Colonic mucosa (tissue), 4 donors: ENCODE data around the gene POLR3H. TPM values are rescaled to one million over a fixed set of nuclear protein-coding genes. Genes with fewer than 3 reads are reported as not detected.

Experiments used
- DNase-seq: peaks from one replicate; pipeline ENCODE4 v3.0.0-alpha.2; 2020
- H3K27ac ChIP-seq: fragments of 200-600 bp; one replicate; pipeline ENCODE4 v1.8.0; 2021
- H3K27me3 ChIP-seq: fragments of 200-600 bp; one replicate; pipeline ENCODE4 v1.8.0; 2021
- H3K36me3 ChIP-seq: fragments of 200-600 bp; one replicate; pipeline ENCODE4 v1.8.0; 2021
- H3K4me1 ChIP-seq: fragments of 200-600 bp; one replicate; pipeline ENCODE4 v1.8.0; 2021; ENCODE audit warnings: mild to moderate bottlenecking
- H3K4me3 ChIP-seq: fragments of 200-600 bp; one replicate; pipeline ENCODE4 v1.8.0; 2021
- H3K9ac ChIP-seq, 2 donors: one replicate each; pipeline ENCODE4 v1.7.0; 2013; ENCODE audit warnings: control low read depth in 2 of 2, low read depth in 2 of 2, low read length in 2 of 2
- H3K9me3 ChIP-seq: fragments of 200-600 bp; one replicate; pipeline ENCODE4 v1.8.0; 2021
- CTCF ChIP-seq: fragments of 200-600 bp; IDR thresholded peaks from one replicate; pipeline ENCODE4 v1.8.0; 2022; ENCODE audit warnings: antibody characterized with exemption, mild to moderate bottlenecking
- intact Hi-C: fragments of 100-400 bp; cut with DNase I; formaldehyde crosslinking; loops from one replicate; pipeline ENCODE4 v1.14.1; 2022
- total RNA-seq, 2 donors: library from RNA; stranded (reverse); fragmentation: NEBNext Ultra II Directional in 1 of 2; extraction: Animal tissue kit (Norgen Biotek cat#: 25700) in 1 of 2; gene quantifications; one replicate each; pipeline ENCODE4 v1.2.1, GENCODE V29; 2021
- donor health status: healthy.
- donor health status: DM: no; HTN: no; CAD: no.
- donor health status: DM: no; HTN: no; CAD: no.

The POLR3H gene
- total RNA-seq, 2 donors from 2014 or later, result 9.2 to 20.0 TPM

- Histone ChIP-seq H3K27ac (no peak overlapping the region), H3K27me3 (no peaks in the 10 kb centered on the region), H3K9me3 (no peaks in the 10 kb centered on the region), H3K4me3 (no peak overlapping the region), H3K9ac (no peak overlapping the region), H3K36me3 (peaks cover 7% of the 10 kb centered on the region), H3K4me1 (peaks cover 11% of the 10 kb centered on the region)
- intact Hi-C loops, result no loop called here
- no peak for TF ChIP-seq CTCF
- no peak for DNase-seq
These were observed 64.4 kb downstream of the POLR3H start for GRCh38 chr22:41479671-41480396.

GRCh38 chr22:41478891-41479521 lies 65.3 kb downstream of the POLR3H start:
- TF ChIP-seq CTCF, result no peak
- H3K4me1 ChIP-seq, result peaks cover 11% of the 10 kb centered on the region
- H3K9me3 ChIP-seq, result no peaks in the 10 kb centered on the region
- DNase-seq, result no peak
- H3K4me3 ChIP-seq, result no peak overlapping the region
- peaks cover 7% of the 10 kb centered on the region for H3K36me3 ChIP-seq
- H3K27me3 ChIP-seq, result no peaks in the 10 kb centered on the region
- intact Hi-C loops, result no loop called here
- H3K27ac ChIP-seq, result no peak overlapping the region
- H3K9ac ChIP-seq, result no peak overlapping the region

GRCh38 chr22:41478473-41478872 lies 65.8 kb downstream of the POLR3H start:
- intact Hi-C loops, result no loop called here
- Histone ChIP-seq H3K9me3 (no peaks in the 10 kb centered on the region), H3K27me3 (no peaks in the 10 kb centered on the region), H3K36me3 (peaks cover 7% of the 10 kb centered on the region), H3K9ac (no peak overlapping the region), H3K4me3 (no peak overlapping the region), H3K27ac (no peak overlapping the region), H3K4me1 (peaks cover 11% of the 10 kb centered on the region)
- no peak for DNase-seq
- no peak for TF ChIP-seq CTCF

Other genes starting within 250 kb of the POLR3H start
- 10 to 100 TPM; 35.2 to 51.7 TPM for gene ZC3H7B, start 242.9 kb downstream of the POLR3H start, total RNA-seq
- gene TEF, start 162.5 kb downstream of the POLR3H start, total RNA-seq, result 10 to 100 TPM; 12.7 to 28.9 TPM
- gene TOB2, start 97.7 kb downstream of the POLR3H start, total RNA-seq, result 10 to 100 TPM; 63.2 to 66.1 TPM
- gene PHF5A, start 75.8 kb downstream of the POLR3H start, total RNA-seq, result 10 to 100 TPM; 39.5 to 55.0 TPM
- gene ACO2, start 75.4 kb downstream of the POLR3H start, total RNA-seq, result 100 to 1,000 TPM; 254 to 268 TPM
- gene CSDC2, start 16.5 kb upstream of the POLR3H start, total RNA-seq, result 1 to 10 TPM in 1 of 2 donors, under 1 TPM in 1; 0.44 to 1.4 TPM
- 10 to 100 TPM; 49.3 to 53.2 TPM for gene PMM1, start 45.4 kb upstream of the POLR3H start, total RNA-seq
- 10 to 100 TPM; 19.2 to 32.1 TPM for gene DESI1, start 76.6 kb upstream of the POLR3H start, total RNA-seq
- 100 to 1,000 TPM; 203 to 312 TPM for gene XRCC6, start 76.8 kb upstream of the POLR3H start, total RNA-seq
- 100 to 1,000 TPM in 1 of 2 donors, 10 to 100 TPM in 1; 95.7 to 169 TPM for gene SNU13, start 144.4 kb upstream of the POLR3H start, total RNA-seq
- 1 to 10 TPM; 1.8 to 1.9 TPM for gene MEI1, start 155.0 kb upstream of the POLR3H start, total RNA-seq